ENCODE results near the gene HERPUD2. TPM values are rescaled to one million over a fixed set of nuclear protein-coding genes. Genes with fewer than 3 reads are reported as not detected.

The HERPUD2 gene
- total and polyA plus RNA-seq, 2 of the 8 experiments (the other 6 are each of a cell fraction or from before 2014, with no cell fraction given) = 18.3 to 27.3 TPM

- DNase-seq (ENCODE audit: low read depth in 1 of 2, low spot score in 2 of 2) = no peak
- peaks cover 5% of the 10 kb centered on the region; the same call in 1 of the 2 replicates for H3K79me1 ChIP-seq (ENCODE audit: low read depth, low read length)
- H2BK120ac ChIP-seq (replicated peaks; ENCODE audit: low read depth, low read length) = no peak overlapping the region
- no peak overlapping the region for H2AK5ac ChIP-seq (ENCODE audit: low read depth, low read length)
- no peak overlapping the region for H3K4ac ChIP-seq (replicated peaks; ENCODE audit: insufficient read length, low read depth, low read length)
- H4K8ac ChIP-seq (ENCODE audit: extremely low read depth, insufficient read depth, low read length) = no peak overlapping the region
- peaks cover 0 to 4% (median 2%) of the 10 kb centered on the region in 4 experiments; a peak in 3 of 7 replicates for H3K4me1 ChIP-seq (replicated peaks in 1 of 4; ENCODE audit: control insufficient read depth in 3 of 4, insufficient read depth in 4 of 4, low read length in 3 of 4)
- no peaks in the 10 kb centered on the region for H3K9me3 ChIP-seq (ENCODE audit: insufficient read depth in 2 of 2, low read depth in 1 of 2, low read length in 1 of 2)
- H3K18ac ChIP-seq (ENCODE audit: extremely low read depth, low read length) = no peak overlapping the region
- no peak overlapping the region for H3K4me3 ChIP-seq (ENCODE audit: extremely low read depth in 1 of 4, insufficient read depth in 2 of 4, low read depth in 3 of 4, low read length in 4 of 4)
- H3K27me3 ChIP-seq (replicated peaks in 1 of 4; ENCODE audit: control insufficient read depth in 3 of 4, extremely low read depth in 1 of 4, insufficient read depth in 3 of 4, low read length in 3 of 4) = no peaks in the 10 kb centered on the region
- no peak overlapping the region for H3K56ac ChIP-seq (replicated peaks; ENCODE audit: insufficient read length, low read depth, low read length)
- H3K9ac ChIP-seq (replicated peaks in 1 of 4; ENCODE audit: extremely low read depth in 1 of 4, low read depth in 3 of 4, low read length in 3 of 4) = no peak overlapping the region
- peaks cover 0 to 24% of the 10 kb centered on the region in 2 experiments; a peak in 2 of 4 replicates for H3K79me2 ChIP-seq (ENCODE audit: control insufficient read depth in 1 of 2, insufficient read depth in 2 of 2, low read length in 2 of 2)
- no peak overlapping the region for H2BK12ac ChIP-seq (ENCODE audit: low read depth, low read length)
- H3K23me2 ChIP-seq (ENCODE audit: low read depth, low read length) = no peaks in the 10 kb centered on the region
- no peak overlapping the region for H3K23ac ChIP-seq (ENCODE audit: insufficient read length)
- no peak overlapping the region for H2BK15ac ChIP-seq (ENCODE audit: low read length)
- no peak overlapping the region for H4K91ac ChIP-seq (replicated peaks; ENCODE audit: insufficient read length, low read length)
- FAIRE-seq = no peak
- peaks cover 0 to 3% of the 10 kb centered on the region in 2 experiments for H4K20me1 ChIP-seq (replicated peaks in 1 of 2; ENCODE audit: control insufficient read depth in 1 of 2, insufficient read depth in 2 of 2, low read length in 2 of 2)
- no peak overlapping the region for H3K27ac ChIP-seq (ENCODE audit: low read depth, low read length)
- H2AFZ ChIP-seq (ENCODE audit: low read length) = no peak overlapping the region
- H2BK20ac ChIP-seq (ENCODE audit: low read length) = no peak overlapping the region
- no peaks in the 10 kb centered on the region for H3K36me3 ChIP-seq (ENCODE audit: control insufficient read depth in 2 of 4, insufficient read depth in 4 of 4, low read length in 3 of 4)
- POLR2A ChIA-PET (ENCODE audit: partially characterized antibody) = no interaction called here
- CTCF ChIA-PET (ENCODE audit: partially characterized antibody) = interaction anchor here (0.5 kb wide), 1 partner anchor 84 kb away, joined by 3 read pairs; no protein-coding TSS in a partner anchor
- H3K4me2 ChIP-seq (ENCODE audit: insufficient read depth in 1 of 2, low read depth in 2 of 2, low read length in 2 of 2) = no peak overlapping the region
- WGBS, 2 experiments (ENCODE audit: extremely low coverage in 1 of 2, insufficient coverage in 1 of 2, insufficient read length in 1 of 2, insufficient replicate concordance in 2 of 2, low coverage in 1 of 2, low lambda C conversion rate in 2 of 2, missing lambda C conversion rate in 1 of 2) = 89% methylated on average over 5 of the region's 5 CpGs; no CpG with 5 or more reads in 1 of the 2 experiments
- H2BK5ac ChIP-seq (ENCODE audit: low read depth, low read length) = no peak overlapping the region
- H4K5ac ChIP-seq (ENCODE audit: insufficient read length, low read depth, low read length) = no peak overlapping the region
- H3K14ac ChIP-seq (ENCODE audit: insufficient read length) = no peak overlapping the region
- TF ChIP-seq SIX5 (IDR thresholded peaks at IDR 0.05; ENCODE audit: low read depth, low read length) (no peak), YY1 (IDR thresholded peaks at IDR 0.05; ENCODE audit: low read depth, low read length) (no peak), EP300 (IDR thresholded peaks at IDR 0.05; ENCODE audit: borderline replicate concordance in 1 of 2, low read depth in 2 of 2, low read length in 2 of 2) (no peak), SIN3A (conservative IDR thresholded peaks at IDR 0.05 in 1 of 2, IDR thresholded peaks at IDR 0.05 in 1 of 2; ENCODE audit: low read depth in 1 of 2, low read length in 2 of 2) (no peak), ATF2 (IDR thresholded peaks at IDR 0.05; ENCODE audit: low read length) (no peak), CHD2 (IDR thresholded peaks at IDR 0.05; ENCODE audit: low read length) (no peak)
Measured at GRCh38 chr7:35652124-35652523, 42.8 kb downstream of the HERPUD2 start.

Measured in H1 (cell line).